Raji (cell line): Measurements from ENCODE around the gene SFXN3.
A peak's percentile ranks its signal among the peaks of the same experiment; 100 is the strongest.

ENCODE experiments used
- POLR2A ChIP-seq: IDR thresholded peaks from 2 replicates; pipeline ENCODE4 v1.6.1; 2011; ENCODE audit warnings: low read depth, low read length, control low read depth; ENCODE audit not compliant: insufficient read depth

Gene SFXN3

GRCh38 chr10:101031128-101031795 lies at the start of gene SFXN3, which contains the start of gene PDZD7:
SFXN3 (plus strand) TSS chr10:101031234; CDS start chr10:101034695, 3,461 bp downstream.
PDZD7 (minus strand) TSS chr10:101031129; CDS start chr10:101030219, 910 bp downstream.
- TF ChIP-seq POLR2A = no peak

- no peak for TF ChIP-seq POLR2A
Measured at GRCh38 chr10:100982916-100983830, 47.9 kb upstream of the SFXN3 start.

- TF ChIP-seq POLR2A = no peak
Measured at GRCh38 chr10:100983868-100984671, 47.0 kb upstream of the SFXN3 start.

GRCh38 chr10:100984672-100985177 lies 46.3 kb upstream of the SFXN3 start:
- no peak for TF ChIP-seq POLR2A

- no peak for TF ChIP-seq POLR2A
Measured at GRCh38 chr10:100985336-100985735, 45.7 kb upstream of the SFXN3 start.

- TF ChIP-seq POLR2A = no peak
Measured at GRCh38 chr10:100986623-100986951, 44.4 kb upstream of the SFXN3 start.

- TF ChIP-seq POLR2A = peak; percentile 84
Measured at GRCh38 chr10:100986952-100987684, 43.9 kb upstream of the SFXN3 start, which contains the start of the genes MRPL43 and TWNK. MRPL43 (minus strand) TSS chr10:100987497; CDS start chr10:100987443, 54 bp downstream. TWNK (plus strand) TSS chr10:100987543; CDS start chr10:100988211, 668 bp downstream.

GRCh38 chr10:100987685-100988049 lies 43.4 kb upstream of the SFXN3 start:
- TF ChIP-seq POLR2A = no peak

GRCh38 chr10:100988166-100988565 lies 42.9 kb upstream of the SFXN3 start:
- TF ChIP-seq POLR2A = no peak

GRCh38 chr10:100989088-100989487 lies 41.9 kb upstream of the SFXN3 start:
- no peak for TF ChIP-seq POLR2A

GRCh38 chr10:100993986-100994708 lies 36.9 kb upstream of the SFXN3 start:
- TF ChIP-seq POLR2A = no peak

- TF ChIP-seq POLR2A = no peak
Measured at GRCh38 chr10:100995181-100995580, 35.9 kb upstream of the SFXN3 start.

- no peak for TF ChIP-seq POLR2A
Measured at GRCh38 chr10:100996678-100997359, 34.2 kb upstream of the SFXN3 start.
